ENCODE measurements around the gene ABCA4.

DNA sequence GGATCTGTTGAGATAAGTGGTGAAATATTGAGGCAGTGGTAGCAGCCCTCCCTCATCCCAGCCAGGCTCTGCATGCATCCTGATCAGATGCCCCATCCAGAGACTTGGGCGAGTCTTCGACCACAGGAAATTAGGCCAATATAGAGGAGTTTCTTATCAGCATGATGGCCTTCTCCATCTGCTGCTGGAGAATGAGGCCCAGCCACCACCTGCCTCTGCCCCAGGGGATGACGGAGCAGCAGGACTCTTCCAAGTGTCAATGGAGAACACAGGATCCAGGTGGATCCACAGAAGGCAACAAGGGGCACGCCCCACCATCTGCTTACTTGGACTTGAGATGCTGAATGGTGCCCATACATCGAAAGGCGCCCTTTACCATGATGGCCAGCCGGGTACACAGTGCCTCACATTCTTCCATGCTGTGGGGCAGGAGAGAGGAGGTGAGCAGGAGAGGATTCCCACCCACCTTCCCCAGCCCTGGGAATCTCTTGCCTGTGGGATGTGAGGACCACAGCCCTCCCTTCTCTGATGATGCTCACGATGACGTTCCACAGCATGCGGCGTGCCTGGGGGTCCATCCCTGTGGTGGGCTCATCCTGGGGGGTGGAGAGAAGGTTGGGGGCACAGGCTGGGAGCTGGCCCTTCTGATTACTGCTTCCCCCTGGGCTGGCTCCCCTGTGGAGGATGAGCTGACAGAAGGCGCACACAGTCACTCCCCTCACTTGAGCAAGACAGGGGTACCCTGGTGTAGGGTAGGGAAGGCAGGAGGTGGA, 120.3 kb downstream of the ABCA4 start:
- TF ChIP-seq EZH2 (IDR thresholded peaks at IDR 0.05) (no peak), POLR2AphosphoS5 (IDR thresholded peaks at IDR 0.05; ENCODE audit: borderline replicate concordance, low read depth, low read length) (no peak)

All from SK-N-MC (cell line).